ELF-1 (cell line): ENCODE measurements around the gene RPLP1.
A peak's percentile ranks its signal among the peaks of the same experiment; 100 is the strongest.

Experiments used
- DNase-seq: peaks from one replicate; pipeline ENCODE4 v3.0.0-alpha.2; 2016; ENCODE audit warnings: low read depth, low spot score

RPLP1 gene

DNA sequence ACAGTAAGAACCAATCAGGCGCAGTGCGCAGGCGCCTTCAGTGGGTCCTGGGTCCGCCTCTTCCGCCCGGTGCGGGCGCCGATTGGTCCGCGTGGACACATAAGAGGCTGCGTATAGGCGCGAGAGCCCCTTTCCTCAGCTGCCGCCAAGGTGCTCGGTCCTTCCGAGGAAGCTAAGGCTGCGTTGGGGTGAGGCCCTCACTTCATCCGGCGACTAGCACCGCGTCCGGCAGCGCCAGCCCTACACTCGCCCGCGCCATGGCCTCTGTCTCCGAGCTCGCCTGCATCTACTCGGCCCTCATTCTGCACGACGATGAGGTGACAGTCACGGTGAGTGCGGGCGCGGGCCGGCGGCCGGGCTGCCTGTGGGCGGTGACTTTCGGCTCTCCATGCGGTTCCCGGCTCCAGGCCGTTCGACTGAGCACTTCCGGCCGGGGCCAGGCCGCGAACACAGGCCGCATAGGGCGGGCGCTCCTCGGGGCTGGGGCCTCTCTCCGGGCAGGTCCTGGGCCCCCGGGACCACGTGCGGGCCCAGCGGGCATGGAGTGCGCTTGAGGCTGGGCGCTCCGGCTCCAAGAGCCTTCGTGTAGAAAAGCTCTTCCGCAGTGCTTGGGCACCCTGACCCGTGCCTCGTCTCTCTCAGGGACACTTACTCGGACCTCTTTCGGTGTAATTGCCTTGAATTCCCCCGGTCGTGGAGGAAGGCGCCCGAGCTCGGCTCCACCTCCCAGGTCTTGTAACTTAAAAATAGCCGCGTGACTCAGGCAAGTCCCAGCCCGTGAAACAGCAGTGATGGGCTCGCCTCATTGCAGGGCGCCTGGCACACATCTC is at the start of gene RPLP1:
RPLP1 (plus strand) TSS at position 127 of the 830 bp plus-strand sequence; CDS start at position 258, 131 bp downstream.
- peak; percentile 97 for DNase-seq

DNA sequence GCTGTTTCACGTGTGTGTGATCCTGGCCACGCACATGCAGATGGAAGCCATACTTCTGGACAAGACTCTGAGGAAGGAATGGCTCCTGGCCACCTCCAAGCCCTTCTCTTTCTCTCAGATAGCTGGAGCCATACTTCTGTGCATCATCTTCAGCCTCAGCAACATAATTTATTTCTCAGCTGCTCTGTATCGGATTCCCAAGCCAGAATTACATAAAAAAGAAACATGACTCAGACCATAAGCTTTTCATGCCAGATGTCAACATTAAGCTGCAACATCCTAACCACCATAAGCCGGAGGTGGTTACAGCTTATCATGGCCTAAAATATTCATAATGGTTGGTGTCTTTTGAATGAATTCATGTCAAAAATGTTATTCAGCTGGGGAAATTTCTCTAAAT is 49.0 kb upstream of the RPLP1 start:
- no peak for DNase-seq

GRCh38 chr15:69405110-69405509 is 47.5 kb upstream of the RPLP1 start:
- DNase-seq, result no peak

- no peak for DNase-seq
Observed at GRCh38 chr15:69407719-69408400, 44.8 kb upstream of the RPLP1 start.

GRCh38 chr15:69408841-69409240 is 43.8 kb upstream of the RPLP1 start:
- DNase-seq, result no peak

DNA sequence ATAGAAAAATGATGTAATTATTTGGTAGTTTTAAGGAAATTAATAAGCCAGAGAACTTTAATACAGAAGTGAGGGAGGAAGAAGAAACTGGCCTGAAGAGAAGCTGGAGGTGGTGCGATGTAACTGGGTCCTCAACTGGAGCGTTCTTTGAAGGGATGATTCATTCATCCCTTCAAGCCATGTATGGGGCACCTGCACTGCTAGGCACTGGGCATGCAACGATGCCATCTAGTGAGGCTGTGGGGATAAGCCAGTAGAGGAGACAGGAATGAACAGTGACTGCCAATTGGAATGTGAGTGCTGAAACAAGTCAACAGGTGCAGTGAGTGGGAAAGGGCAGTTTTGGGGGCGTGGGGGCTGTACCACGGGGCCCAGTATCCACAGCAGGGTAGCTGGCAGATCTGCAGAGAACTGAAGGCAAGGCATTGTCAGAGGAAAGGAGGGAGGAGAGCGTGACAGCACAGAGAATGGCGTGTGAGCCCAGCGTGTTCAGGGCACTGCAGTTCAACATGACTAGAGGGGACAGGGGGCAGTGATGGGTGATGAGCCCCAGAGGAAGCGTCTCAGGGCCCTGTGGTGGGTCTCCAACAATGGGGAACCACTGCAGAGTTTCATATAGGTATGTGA is 42.3 kb upstream of the RPLP1 start:
- DNase-seq, result no peak

DNA sequence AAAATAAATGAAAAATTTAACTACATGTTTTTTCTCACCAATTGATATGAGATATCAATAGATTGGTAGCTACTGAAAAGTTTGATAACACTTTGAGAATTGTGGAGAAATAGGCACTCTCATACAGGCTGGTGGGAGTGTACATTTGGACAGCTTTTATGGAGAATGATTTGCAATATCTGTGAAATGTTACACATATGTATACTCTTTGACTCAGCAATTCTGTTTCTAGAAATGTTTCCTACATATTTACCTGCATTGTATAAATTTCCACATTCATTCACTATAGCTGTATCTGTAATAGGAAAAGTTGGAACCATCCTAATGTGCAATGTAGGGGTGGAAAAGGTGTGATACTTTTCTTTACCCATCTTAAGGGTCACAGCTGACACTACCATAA is 40.3 kb upstream of the RPLP1 start:
- DNase-seq, result no peak

DNA sequence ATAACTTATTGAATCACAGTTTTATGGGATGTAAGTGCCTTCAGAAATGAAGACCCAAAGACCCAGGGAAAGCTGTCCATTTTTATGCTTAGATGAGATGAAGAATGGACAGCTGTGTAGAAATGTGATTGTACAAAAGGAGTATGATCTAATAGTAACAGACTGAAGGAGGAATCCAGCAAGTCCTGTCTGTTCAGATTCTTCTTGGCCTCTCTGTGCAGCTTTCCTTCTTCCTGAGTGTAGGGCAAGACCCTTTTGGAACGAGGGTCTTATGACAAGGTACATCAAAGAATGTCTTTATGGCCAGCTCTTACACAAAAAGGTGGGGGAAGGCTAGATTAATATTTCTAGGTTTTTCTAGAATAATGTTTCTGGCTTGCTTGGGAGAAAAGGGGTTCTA is 39.9 kb upstream of the RPLP1 start:
- DNase-seq, result no peak

GRCh38 chr15:69413822-69414700 is 38.6 kb upstream of the RPLP1 start, which contains the start of gene KIF23:
Gene KIF23 (plus strand): TSS chr15:69414349. CDS start chr15:69414466, 117 bp downstream.
- peak; percentile 96 for DNase-seq

DNA sequence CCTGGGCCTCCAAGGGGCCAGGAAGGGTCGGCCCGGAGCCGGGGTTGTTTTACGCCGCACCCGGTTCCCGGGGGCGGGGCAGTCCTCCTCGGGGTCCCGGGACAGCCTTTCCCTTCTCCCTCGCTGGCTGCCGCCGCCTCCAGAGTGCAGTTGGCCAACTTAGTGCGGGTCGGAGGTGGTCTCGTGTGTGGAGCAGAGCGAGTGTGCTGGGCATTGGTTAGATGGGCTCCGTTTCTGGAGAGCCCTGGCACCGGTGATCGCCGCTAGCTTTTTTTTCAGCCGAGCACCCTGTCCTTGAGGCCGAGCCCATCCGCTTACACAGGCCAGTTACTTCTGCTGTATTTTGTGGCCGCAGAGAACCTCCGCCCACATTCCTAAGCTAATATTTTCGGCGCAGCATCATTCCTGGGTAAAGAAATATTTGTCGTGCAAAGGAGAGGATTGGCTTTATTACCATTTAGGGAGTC is 37.9 kb upstream of the RPLP1 start:
- DNase-seq, result peak; percentile 74

GRCh38 chr15:69415381-69415780 is 37.2 kb upstream of the RPLP1 start:
- DNase-seq, result no peak

DNA sequence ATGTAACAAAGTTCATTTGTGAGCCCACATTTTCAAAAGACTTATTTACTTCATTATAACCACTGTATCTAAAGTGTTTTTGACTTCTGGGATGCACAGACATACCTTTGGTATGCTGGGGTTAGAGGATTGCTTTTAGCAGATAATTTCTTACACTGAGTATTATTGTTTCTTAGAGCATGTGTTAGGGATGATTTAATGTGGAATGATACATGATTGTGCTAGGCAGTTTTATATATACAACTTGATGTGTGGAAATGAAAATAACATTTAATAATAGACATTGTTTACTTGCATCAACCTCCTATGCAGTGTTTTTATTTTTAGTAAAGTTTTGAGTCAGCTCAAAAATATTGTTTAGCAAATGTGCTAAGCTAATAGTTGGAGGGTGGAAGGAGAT is 35.0 kb upstream of the RPLP1 start:
- DNase-seq, result no peak

DNA sequence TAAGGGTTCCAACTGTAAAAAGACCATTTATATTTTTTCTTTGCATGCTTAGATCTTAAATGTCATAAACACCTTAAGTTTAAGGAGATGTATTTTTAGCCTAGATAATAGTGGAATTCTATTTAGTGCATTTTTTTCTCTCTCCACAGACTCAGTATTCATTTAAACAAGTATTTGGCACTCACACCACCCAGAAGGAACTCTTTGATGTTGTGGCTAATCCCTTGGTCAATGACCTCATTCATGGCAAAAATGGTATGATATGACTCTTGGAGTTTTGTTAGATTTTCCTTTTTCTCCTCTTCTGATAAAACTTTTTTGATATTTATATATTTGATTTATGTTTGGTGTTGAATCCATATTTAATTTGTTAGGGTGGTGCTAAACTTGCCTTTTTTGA is 31.1 kb upstream of the RPLP1 start:
- DNase-seq, result no peak

- DNase-seq, result no peak
Observed at GRCh38 chr15:69422336-69422895, 30.2 kb upstream of the RPLP1 start.

DNA sequence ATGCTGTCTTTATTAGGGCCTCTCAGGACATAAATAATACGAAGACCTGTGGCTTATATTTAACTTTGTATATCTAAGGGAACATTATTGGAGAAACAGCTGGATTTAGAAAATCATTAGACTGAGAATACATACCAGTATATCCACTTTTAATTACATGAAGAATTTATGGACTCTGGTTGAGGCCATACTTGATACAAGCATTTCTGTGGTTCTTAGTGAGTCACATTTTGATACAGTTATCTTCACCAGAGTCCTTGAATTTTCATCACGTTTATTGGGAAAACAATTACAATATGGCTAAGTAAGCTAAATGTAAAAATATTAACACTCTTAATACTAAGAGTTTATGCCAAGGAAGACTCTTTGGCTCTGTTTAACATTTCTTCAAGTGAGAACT is 28.6 kb upstream of the RPLP1 start:
- no peak for DNase-seq

DNA sequence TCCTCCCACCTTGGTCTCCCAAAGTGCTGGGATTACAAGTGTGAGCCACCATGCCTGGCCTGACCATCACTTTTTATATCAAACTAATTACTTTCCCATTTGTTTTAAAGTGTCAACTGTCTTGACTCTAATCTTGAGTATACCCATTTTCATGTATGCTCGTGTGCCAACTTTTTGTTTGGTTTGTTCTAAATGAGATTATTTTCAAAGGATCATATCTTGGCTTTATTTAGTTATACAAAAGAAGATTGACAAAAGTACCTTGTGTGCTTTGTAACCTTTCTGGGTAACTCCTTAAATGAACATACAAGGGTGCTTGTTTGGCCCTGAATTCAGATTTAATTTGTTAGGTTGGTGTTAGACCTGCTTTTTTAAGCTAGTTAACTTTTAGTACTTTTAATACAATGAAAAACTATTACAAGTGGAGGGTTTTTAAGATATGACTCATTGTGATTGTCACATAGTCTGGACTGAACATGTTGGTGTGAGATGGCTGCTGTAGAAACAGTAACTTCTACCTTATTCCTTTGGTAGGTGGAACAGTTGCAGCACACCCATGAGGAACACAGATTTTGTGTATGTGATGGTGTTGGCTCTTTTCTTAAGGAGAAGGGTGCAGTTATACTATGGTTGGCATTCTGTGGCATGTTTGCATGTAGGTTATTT is 27.7 kb upstream of the RPLP1 start:
- no peak for DNase-seq

GRCh38 chr15:69433831-69434230 is 18.8 kb upstream of the RPLP1 start:
- DNase-seq, result no peak

GRCh38 chr15:69434238-69434637 is 18.4 kb upstream of the RPLP1 start:
- no peak for DNase-seq

DNA sequence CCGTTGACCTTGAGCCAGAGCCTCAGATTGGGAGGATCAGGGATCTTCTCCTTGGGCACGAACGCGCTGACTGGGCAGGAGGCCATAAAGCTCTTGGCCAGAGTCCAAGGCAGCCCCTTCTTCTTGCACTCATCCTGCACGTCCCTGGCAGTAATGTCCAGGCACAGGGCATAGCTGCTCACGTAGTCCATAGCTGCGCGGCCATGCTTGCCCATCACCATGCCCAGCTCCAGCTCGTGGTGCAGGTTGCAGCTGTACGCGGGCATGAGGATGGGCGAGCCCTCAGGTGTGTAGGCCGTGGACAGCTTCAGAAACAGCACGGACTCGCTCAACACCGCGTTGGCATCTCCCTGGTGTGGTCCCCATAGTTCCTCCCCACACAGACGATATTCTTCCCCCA is 17.9 kb upstream of the RPLP1 start:
- DNase-seq, result no peak

DNA sequence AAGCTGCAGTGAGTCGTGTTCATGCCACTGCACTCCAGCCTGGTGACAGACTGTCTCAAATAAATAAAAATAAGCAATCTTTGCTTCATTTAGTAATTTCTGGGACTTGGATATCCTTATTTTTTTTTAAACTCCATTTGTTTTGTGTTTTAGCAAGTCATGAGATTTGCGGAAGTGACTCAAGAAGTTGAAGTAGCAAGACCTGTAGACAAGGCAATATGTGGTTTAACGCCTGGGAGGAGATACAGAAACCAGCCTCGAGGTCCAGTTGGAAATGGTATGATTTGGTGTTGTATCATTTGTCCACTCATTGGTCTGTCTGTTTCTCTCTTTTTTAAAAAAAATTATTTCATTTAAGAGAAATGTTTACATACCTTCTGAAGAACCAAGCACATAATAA is 16.6 kb upstream of the RPLP1 start:
- DNase-seq, result no peak

- DNase-seq, result no peak
Observed at GRCh38 chr15:69436951-69437350, 15.7 kb upstream of the RPLP1 start.
